ENCODE results near the gene CDKN2C.

DNA sequence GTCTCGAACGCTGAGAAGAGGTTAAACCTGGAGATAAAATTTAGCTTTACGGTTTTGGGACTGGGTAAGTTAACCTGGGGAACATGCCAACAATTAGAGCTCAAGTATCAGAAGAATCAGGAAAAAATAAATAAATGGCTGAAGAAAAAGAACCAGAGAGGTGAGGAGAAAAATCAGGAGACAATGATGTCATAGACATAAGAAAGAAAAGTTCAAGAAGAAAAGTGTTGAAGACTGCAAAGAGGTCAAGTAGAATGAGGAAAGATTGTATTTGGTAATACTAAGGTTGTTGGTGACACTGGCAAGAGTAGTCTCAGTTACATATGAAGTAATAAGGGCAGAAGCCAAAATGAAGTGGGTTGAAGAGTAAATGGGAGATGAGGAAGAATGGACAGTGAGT lies 26.0 kb downstream of the CDKN2C start:
- TF ChIP-seq, protein P1, sequence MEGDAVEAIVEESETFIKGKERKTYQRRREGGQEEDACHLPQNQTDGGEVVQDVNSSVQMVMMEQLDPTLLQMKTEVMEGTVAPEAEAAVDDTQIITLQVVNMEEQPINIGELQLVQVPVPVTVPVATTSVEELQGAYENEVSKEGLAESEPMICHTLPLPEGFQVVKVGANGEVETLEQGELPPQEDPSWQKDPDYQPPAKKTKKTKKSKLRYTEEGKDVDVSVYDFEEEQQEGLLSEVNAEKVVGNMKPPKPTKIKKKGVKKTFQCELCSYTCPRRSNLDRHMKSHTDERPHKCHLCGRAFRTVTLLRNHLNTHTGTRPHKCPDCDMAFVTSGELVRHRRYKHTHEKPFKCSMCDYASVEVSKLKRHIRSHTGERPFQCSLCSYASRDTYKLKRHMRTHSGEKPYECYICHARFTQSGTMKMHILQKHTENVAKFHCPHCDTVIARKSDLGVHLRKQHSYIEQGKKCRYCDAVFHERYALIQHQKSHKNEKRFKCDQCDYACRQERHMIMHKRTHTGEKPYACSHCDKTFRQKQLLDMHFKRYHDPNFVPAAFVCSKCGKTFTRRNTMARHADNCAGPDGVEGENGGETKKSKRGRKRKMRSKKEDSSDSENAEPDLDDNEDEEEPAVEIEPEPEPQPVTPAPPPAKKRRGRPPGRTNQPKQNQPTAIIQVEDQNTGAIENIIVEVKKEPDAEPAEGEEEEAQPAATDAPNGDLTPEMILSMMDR (IDR thresholded peaks at IDR 0.05), result no peak
- TF ChIP-seq POLR2AphosphoS5 (IDR thresholded peaks at IDR 0.05), result no peak

Measured in upper lobe of left lung (tissue), 4 donors.